CD14-positive monocyte (primary cell): ENCODE results near the gene TIMM21. TPM values are rescaled to one million over a fixed set of nuclear protein-coding genes. Genes with fewer than 3 reads are reported as not detected.

ENCODE experiments used
- DNase-seq, 3 donors: peaks; one replicate each; pipeline ENCODE4 v3.0.0-alpha.2; 2011 to 2022
- H2AFZ ChIP-seq: 2 replicates; pipeline ENCODE4 v1.6.0; 2012; ENCODE audit warnings: mild to moderate bottlenecking, low read depth, low read length, inconsistent platforms; ENCODE audit not compliant: insufficient read depth, poor library complexity, severe bottlenecking
- H3K27ac ChIP-seq, 2 donors: 1 replicate in 1 of 2; 2 replicates in 1 of 2; pipeline ENCODE4 v1.5.1; 2012 to 2013; ENCODE audit warnings: low read length in 2 of 2, control low read depth in 1 of 2, inconsistent platforms in 1 of 2, low read depth in 1 of 2, mild to moderate bottlenecking in 1 of 2
- H3K27me3 ChIP-seq, 2 donors: one replicate each; pipeline versions ENCODE4 v1.6.0 to v1.6.1; 2011 to 2013; ENCODE audit warnings: low read length in 2 of 2; ENCODE audit not compliant: control insufficient read depth in 2 of 2, insufficient read depth in 2 of 2
- H3K36me3 ChIP-seq, 2 donors: replicated peaks in 1 of 2; 1 replicate in 1 of 2; 2 replicates in 1 of 2; pipeline versions ENCODE4 v1.5.1 to v1.6.1; 2012 to 2013; ENCODE audit warnings: low read length in 2 of 2, control low read depth in 1 of 2, inconsistent platforms in 1 of 2, mild to moderate bottlenecking in 1 of 2; ENCODE audit not compliant: insufficient read depth in 2 of 2, control insufficient read depth in 1 of 2
- H3K4me1 ChIP-seq, 2 donors: 1 replicate in 1 of 2; 2 replicates in 1 of 2; pipeline versions ENCODE4 v1.5.1 to v1.6.1; 2012 to 2013; ENCODE audit warnings: low read length in 2 of 2, control low read depth in 1 of 2, inconsistent platforms in 1 of 2, mild to moderate bottlenecking in 1 of 2, moderate library complexity in 1 of 2; ENCODE audit not compliant: insufficient read depth in 2 of 2, control insufficient read depth in 1 of 2
- H3K4me2 ChIP-seq: replicated peaks from 2 replicates; pipeline ENCODE3; 2012; ENCODE audit warnings: low read length, moderate library complexity, mild to moderate bottlenecking; ENCODE audit not compliant: poor library complexity, severe bottlenecking; ENCODE audit errors: extremely low read depth
- H3K4me3 ChIP-seq, 3 experiments: fragments of 200-600 bp in 1 of 3; sonication (generic) in 1 of 3; replicated peaks in 1 of 3; 1 replicate in 2 of 3; 2 replicates in 1 of 3; pipeline ENCODE4 v1.5.1; 2011 to 2013; ENCODE audit warnings: low read length in 3 of 3, mild to moderate bottlenecking in 3 of 3, control low read depth in 2 of 3, low read depth in 2 of 3, inconsistent platforms in 1 of 3, moderate library complexity in 1 of 3
- H3K79me2 ChIP-seq: 2 replicates; pipeline ENCODE4 v1.6.0; 2012; ENCODE audit warnings: mild to moderate bottlenecking, control low read depth, inconsistent platforms, low read length, moderate library complexity; ENCODE audit not compliant: insufficient read depth
- H3K9ac ChIP-seq: 2 replicates; pipeline ENCODE4 v1.6.0; 2017; ENCODE audit warnings: low read length, mild to moderate bottlenecking; ENCODE audit not compliant: insufficient read depth, poor library complexity, severe bottlenecking
- H3K9me3 ChIP-seq, 2 donors: replicated peaks in 1 of 2; 1 replicate in 1 of 2; 2 replicates in 1 of 2; pipeline versions ENCODE4 v1.5.1 to v1.6.1; 2012 to 2013; ENCODE audit warnings: low read length in 2 of 2, control low read depth in 1 of 2; ENCODE audit not compliant: control insufficient read depth in 1 of 2, insufficient read depth in 1 of 2
- H4K20me1 ChIP-seq: 2 replicates; pipeline ENCODE4 v1.6.0; 2012; ENCODE audit warnings: mild to moderate bottlenecking, low read length, control low read depth, moderate library complexity; ENCODE audit not compliant: insufficient read depth
- H3K27ac Mint-ChIP-seq, 7 donors: one replicate each; pipeline ENCODE4 v1.8.0; 2020; ENCODE audit warnings: mild to moderate bottlenecking in 7 of 7, mixed read lengths in 7 of 7, moderate library complexity in 6 of 7, inconsistent platforms in 2 of 7
- H3K27me3 Mint-ChIP-seq, 3 donors: one replicate each; pipeline ENCODE4 v1.8.0; 2021 to 2022; ENCODE audit warnings: low read depth in 3 of 3, mild to moderate bottlenecking in 3 of 3, mixed read lengths in 3 of 3, moderate library complexity in 3 of 3, inconsistent platforms in 1 of 3
- H3K36me3 Mint-ChIP-seq, 2 donors: one replicate each; pipeline ENCODE4 v1.8.0; 2020; ENCODE audit warnings: mixed read lengths in 2 of 2, inconsistent platforms in 1 of 2, mild to moderate bottlenecking in 1 of 2
- H3K4me1 Mint-ChIP-seq: one replicate; pipeline ENCODE4 v1.8.0; 2020; ENCODE audit warnings: mild to moderate bottlenecking, mixed read lengths
- H3K4me3 Mint-ChIP-seq, 2 donors: one replicate each; pipeline ENCODE4 v1.8.0; 2020; ENCODE audit warnings: mild to moderate bottlenecking in 2 of 2, mixed read lengths in 2 of 2, moderate library complexity in 1 of 2
- H3K9me3 Mint-ChIP-seq, 7 donors: one replicate each; pipeline ENCODE4 v1.8.0; 2020 to 2022; ENCODE audit warnings: mixed read lengths in 7 of 7, mild to moderate bottlenecking in 6 of 7, moderate library complexity in 6 of 7, inconsistent platforms in 2 of 7
- WGBS: methylation state at CpG from one replicate; pipeline ENCODE4 v1.1.5; 2013; ENCODE audit warnings: missing lambda C conversion rate; ENCODE audit not compliant: insufficient coverage; 5-methylcytosine and 5-hydroxymethylcytosine counted together
- intact Hi-C, 2 donors: fragments of 100-400 bp; cut with micrococcal nuclease; formaldehyde crosslinking; loops; one replicate each; pipeline versions ENCODE4 v1.15.0 to v1.15.1; 2023
- polyA plus RNA-seq, 3 donors: library from polyadenylated mRNA; depleted of rRNA in 1 of 3; unstranded in 2 of 3; stranded (reverse) in 1 of 3; fragments of 300-500 nt in 2 of 3; fragments of >200 nt in 1 of 3; fragmentation: Illumina TruSeq in 2 of 3; gene quantifications; 1 replicate in 2 of 3; 2 replicates in 1 of 3; pipeline ENCODE4 v1.2.3, GENCODE V29; 2012 to 2021
- TF ChIP-seq, protein P1 (sequence below): fragments of 200-600 bp; IDR thresholded peaks from one replicate; pipeline ENCODE4 v1.8.0; 2022; ENCODE audit warnings: antibody characterized with exemption, mild to moderate bottlenecking

TIMM21 gene
- polyA plus RNA-seq, 3 donors = 11.0 to 15.6 (median 14.7) TPM

GRCh38 chr18:74178884-74179283, 30.6 kb downstream of the TIMM21 start:
- Histone ChIP-seq H3K36me3 (no peaks in the 10 kb centered on the region), H3K9ac (no peak overlapping the region), H3K27me3 (peaks cover 0 to 1% of the 10 kb centered on the region in 2 donors), H2AFZ (no peak overlapping the region), H3K27ac (no peak overlapping the region), H3K4me3 (no peak overlapping the region), H3K4me1 (no peaks in the 10 kb centered on the region), H3K4me2 (no peak overlapping the region), H4K20me1 (no peaks in the 10 kb centered on the region), H3K9me3 (no peaks in the 10 kb centered on the region), H3K79me2 (no peaks in the 10 kb centered on the region)
- Mint-ChIP-seq H3K4me3 (no peak overlapping the region), H3K27ac (no peak overlapping the region), H3K9me3 (peaks cover 0 to 3% (median 1%) of the 10 kb centered on the region in 7 donors), H3K36me3 (no peaks in the 10 kb centered on the region), H3K4me1 (peaks cover 2% of the 10 kb centered on the region), H3K27me3 (peaks cover 6 to 13% (median 11%) of the 10 kb centered on the region in 3 donors)
- TF ChIP-seq, protein P1, sequence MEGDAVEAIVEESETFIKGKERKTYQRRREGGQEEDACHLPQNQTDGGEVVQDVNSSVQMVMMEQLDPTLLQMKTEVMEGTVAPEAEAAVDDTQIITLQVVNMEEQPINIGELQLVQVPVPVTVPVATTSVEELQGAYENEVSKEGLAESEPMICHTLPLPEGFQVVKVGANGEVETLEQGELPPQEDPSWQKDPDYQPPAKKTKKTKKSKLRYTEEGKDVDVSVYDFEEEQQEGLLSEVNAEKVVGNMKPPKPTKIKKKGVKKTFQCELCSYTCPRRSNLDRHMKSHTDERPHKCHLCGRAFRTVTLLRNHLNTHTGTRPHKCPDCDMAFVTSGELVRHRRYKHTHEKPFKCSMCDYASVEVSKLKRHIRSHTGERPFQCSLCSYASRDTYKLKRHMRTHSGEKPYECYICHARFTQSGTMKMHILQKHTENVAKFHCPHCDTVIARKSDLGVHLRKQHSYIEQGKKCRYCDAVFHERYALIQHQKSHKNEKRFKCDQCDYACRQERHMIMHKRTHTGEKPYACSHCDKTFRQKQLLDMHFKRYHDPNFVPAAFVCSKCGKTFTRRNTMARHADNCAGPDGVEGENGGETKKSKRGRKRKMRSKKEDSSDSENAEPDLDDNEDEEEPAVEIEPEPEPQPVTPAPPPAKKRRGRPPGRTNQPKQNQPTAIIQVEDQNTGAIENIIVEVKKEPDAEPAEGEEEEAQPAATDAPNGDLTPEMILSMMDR = no peak
- no peak for DNase-seq
- no CpG with 5 or more reads among the region's 1 CpG for WGBS
- intact Hi-C loops = no loop called here

DNA sequence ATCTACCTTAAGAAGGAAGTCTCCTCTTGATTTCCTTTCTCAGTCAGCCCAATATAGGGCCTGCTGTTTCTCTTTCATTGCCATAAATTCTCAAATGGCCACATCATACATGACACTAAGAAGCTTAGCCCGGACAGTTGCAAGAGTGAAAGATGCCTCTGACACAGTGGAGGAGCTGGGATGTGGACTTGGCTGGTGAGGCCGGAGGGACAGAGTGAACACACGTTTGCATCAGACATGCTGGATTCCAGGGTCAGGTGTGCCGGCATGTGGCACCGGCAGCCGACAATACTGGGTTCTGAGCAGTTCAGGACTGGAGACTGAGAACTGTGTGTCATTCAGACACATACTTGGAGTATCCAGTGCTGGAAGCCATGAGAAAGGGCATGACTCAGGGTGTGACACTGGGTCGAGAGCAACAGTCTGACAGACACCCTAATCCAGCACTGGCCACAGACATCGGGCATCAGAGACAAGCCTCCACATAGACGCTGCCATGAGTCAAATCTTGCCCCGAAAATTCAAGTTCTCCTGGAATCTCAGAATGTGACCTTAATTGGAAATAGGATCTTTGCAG, 31.4 kb downstream of the TIMM21 start:
- no peaks in the 10 kb centered on the region for H3K4me1 ChIP-seq
- no peaks in the 10 kb centered on the region for H3K9me3 ChIP-seq
- intact Hi-C loops = no loop called here
- H3K27ac ChIP-seq = no peak overlapping the region
- no peaks in the 10 kb centered on the region for H4K20me1 ChIP-seq
- no peaks in the 10 kb centered on the region for H3K36me3 ChIP-seq
- Mint-ChIP-seq H3K27me3 (peaks cover 3 to 13% (median 12%) of the 10 kb centered on the region in 3 donors), H3K4me1 (peaks cover 2% of the 10 kb centered on the region), H3K27ac (no peak overlapping the region), H3K9me3 (peaks cover 0 to 3% (median 1%) of the 10 kb centered on the region in 7 donors), H3K4me3 (no peak overlapping the region), H3K36me3 (no peaks in the 10 kb centered on the region)
- TF ChIP-seq, protein P1 = no peak
- H3K4me2 ChIP-seq = no peak overlapping the region
- no peak overlapping the region for H2AFZ ChIP-seq
- peaks cover 0 to 8% of the 10 kb centered on the region in 2 donors for H3K27me3 ChIP-seq
- 98% methylated on average over 6 of the region's 10 CpGs for WGBS
- H3K4me3 ChIP-seq = no peak overlapping the region
- DNase-seq = no peak
- no peak overlapping the region for H3K9ac ChIP-seq
- no peaks in the 10 kb centered on the region for H3K79me2 ChIP-seq
